Measurements from ENCODE around the gene MEPE. TPM values are rescaled to one million over a fixed set of nuclear protein-coding genes. Genes with fewer than 3 reads are reported as not detected.

Gene MEPE
- total RNA-seq, 1 experiment from 2014 or later: not detected

DNA sequence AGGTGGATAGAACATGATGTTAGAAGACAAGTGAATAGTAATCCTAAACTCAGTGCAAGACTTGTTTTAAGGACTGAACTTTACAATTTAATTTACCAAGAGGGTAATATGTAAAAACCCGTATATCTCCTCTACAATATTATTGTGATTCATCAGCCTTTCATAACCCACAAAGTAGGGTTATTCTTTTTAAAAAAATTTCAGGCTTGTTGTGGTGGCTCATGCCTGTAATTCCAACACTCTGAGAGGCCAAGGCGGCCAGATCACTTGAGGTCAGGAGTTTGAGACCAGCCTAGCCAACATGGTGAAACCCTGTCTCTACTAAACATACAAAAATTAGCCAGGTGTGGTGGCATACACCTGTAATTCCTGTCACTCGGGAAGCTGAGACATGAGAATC, 26.2 kb upstream of the MEPE start:
- H3K27ac ChIP-seq (ENCODE audit: low read length): no peak overlapping the region
- no peaks in the 10 kb centered on the region for H3K27me3 ChIP-seq (ENCODE audit: control insufficient read depth, insufficient read depth, low read length)
- in situ Hi-C loops (cut with HindIII; ENCODE audit: low pct_unique_long_range_greater_than_20kb, low sequenced_read_pairs): no loop called here
- DNase-seq (ENCODE audit: low read depth, low spot score) (no peak), ATAC-seq (no peak)
- CTCF ChIA-PET: no interaction called here
- intact Hi-C loops (cut with micrococcal nuclease; ENCODE audit: unreplicated experiment): no loop called here
- BruUV-seq (replicated peaks): no TSS peak
- no peak overlapping the region for H3K4me3 ChIP-seq (ENCODE audit: low read depth in 2 of 2, low read length in 2 of 2)
- TF ChIP-seq TCF7L2 (IDR thresholded peaks at IDR 0.05; ENCODE audit: low read depth, low read length): no peak
- TF ChIP-seq, protein P1, sequence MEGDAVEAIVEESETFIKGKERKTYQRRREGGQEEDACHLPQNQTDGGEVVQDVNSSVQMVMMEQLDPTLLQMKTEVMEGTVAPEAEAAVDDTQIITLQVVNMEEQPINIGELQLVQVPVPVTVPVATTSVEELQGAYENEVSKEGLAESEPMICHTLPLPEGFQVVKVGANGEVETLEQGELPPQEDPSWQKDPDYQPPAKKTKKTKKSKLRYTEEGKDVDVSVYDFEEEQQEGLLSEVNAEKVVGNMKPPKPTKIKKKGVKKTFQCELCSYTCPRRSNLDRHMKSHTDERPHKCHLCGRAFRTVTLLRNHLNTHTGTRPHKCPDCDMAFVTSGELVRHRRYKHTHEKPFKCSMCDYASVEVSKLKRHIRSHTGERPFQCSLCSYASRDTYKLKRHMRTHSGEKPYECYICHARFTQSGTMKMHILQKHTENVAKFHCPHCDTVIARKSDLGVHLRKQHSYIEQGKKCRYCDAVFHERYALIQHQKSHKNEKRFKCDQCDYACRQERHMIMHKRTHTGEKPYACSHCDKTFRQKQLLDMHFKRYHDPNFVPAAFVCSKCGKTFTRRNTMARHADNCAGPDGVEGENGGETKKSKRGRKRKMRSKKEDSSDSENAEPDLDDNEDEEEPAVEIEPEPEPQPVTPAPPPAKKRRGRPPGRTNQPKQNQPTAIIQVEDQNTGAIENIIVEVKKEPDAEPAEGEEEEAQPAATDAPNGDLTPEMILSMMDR (IDR thresholded peaks at IDR 0.05): no peak
- no peak for TF ChIP-seq POLR2AphosphoS5 (IDR thresholded peaks at IDR 0.05; ENCODE audit: low read depth, low read length)
- TF ChIP-seq, protein P2, sequence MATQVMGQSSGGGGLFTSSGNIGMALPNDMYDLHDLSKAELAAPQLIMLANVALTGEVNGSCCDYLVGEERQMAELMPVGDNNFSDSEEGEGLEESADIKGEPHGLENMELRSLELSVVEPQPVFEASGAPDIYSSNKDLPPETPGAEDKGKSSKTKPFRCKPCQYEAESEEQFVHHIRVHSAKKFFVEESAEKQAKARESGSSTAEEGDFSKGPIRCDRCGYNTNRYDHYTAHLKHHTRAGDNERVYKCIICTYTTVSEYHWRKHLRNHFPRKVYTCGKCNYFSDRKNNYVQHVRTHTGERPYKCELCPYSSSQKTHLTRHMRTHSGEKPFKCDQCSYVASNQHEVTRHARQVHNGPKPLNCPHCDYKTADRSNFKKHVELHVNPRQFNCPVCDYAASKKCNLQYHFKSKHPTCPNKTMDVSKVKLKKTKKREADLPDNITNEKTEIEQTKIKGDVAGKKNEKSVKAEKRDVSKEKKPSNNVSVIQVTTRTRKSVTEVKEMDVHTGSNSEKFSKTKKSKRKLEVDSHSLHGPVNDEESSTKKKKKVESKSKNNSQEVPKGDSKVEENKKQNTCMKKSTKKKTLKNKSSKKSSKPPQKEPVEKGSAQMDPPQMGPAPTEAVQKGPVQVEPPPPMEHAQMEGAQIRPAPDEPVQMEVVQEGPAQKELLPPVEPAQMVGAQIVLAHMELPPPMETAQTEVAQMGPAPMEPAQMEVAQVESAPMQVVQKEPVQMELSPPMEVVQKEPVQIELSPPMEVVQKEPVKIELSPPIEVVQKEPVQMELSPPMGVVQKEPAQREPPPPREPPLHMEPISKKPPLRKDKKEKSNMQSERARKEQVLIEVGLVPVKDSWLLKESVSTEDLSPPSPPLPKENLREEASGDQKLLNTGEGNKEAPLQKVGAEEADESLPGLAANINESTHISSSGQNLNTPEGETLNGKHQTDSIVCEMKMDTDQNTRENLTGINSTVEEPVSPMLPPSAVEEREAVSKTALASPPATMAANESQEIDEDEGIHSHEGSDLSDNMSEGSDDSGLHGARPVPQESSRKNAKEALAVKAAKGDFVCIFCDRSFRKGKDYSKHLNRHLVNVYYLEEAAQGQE (IDR thresholded peaks at IDR 0.05; ENCODE audit: insufficient read depth in 1 of 2, low read depth in 2 of 2, low read length in 1 of 2): no peak
- TF ChIP-seq SIN3A (IDR thresholded peaks at IDR 0.05; ENCODE audit: borderline replicate concordance, insufficient read depth, low read depth, low read length): no peak
- H3K9me3 ChIP-seq (ENCODE audit: control insufficient read depth, insufficient read depth, low read depth, low read length): no peaks in the 10 kb centered on the region
- POLR2A ChIA-PET: no interaction called here
- H3K4me1 ChIP-seq (ENCODE audit: control insufficient read depth, insufficient read depth, low read length): no peaks in the 10 kb centered on the region
- H3K36me3 ChIP-seq (ENCODE audit: control insufficient read depth, insufficient read depth, low read length): no peaks in the 10 kb centered on the region

DNA sequence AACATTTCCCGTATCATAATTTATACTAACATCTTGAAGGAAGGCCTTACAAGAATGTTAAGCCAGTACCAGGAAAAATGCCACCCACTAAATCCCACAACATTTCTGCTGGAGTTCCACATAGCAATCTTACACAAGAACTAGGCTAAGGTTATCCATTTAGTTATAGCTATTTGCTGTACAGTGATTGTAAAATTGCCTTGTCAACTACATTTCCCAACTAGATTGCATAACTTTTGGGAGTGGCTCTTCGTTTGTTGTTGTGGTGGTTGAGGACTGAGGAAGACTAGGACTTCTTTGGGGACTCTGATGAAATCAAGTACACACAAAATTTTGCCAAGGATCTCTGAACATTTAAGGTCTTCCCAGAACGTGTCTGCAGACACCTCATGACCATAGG, 25.4 kb upstream of the MEPE start:
- ATAC-seq (no peak), DNase-seq (ENCODE audit: low read depth, low spot score) (no peak)
- TF ChIP-seq POLR2AphosphoS5 (IDR thresholded peaks at IDR 0.05; ENCODE audit: low read depth, low read length): no peak
- TF ChIP-seq SIN3A (IDR thresholded peaks at IDR 0.05; ENCODE audit: borderline replicate concordance, insufficient read depth, low read depth, low read length): no peak
- TF ChIP-seq, protein P2 (IDR thresholded peaks at IDR 0.05; ENCODE audit: insufficient read depth in 1 of 2, low read depth in 2 of 2, low read length in 1 of 2): no peak
- TF ChIP-seq TCF7L2 (IDR thresholded peaks at IDR 0.05; ENCODE audit: low read depth, low read length): no peak
- TF ChIP-seq, protein P1 (IDR thresholded peaks at IDR 0.05): no peak
- POLR2A ChIA-PET: no interaction called here
- BruUV-seq (replicated peaks): no TSS peak
- CTCF ChIA-PET: no interaction called here
- no peaks in the 10 kb centered on the region; the same call in 1 of the 2 replicates for H3K27me3 ChIP-seq (ENCODE audit: control insufficient read depth, insufficient read depth, low read length)
- H3K27ac ChIP-seq (ENCODE audit: low read length): no peak overlapping the region
- intact Hi-C loops (cut with micrococcal nuclease; ENCODE audit: unreplicated experiment) (no loop called here), in situ Hi-C loops (cut with HindIII; ENCODE audit: low pct_unique_long_range_greater_than_20kb, low sequenced_read_pairs) (no loop called here)
- H3K4me3 ChIP-seq (ENCODE audit: low read depth in 2 of 2, low read length in 2 of 2): no peak overlapping the region
- H3K9me3 ChIP-seq (ENCODE audit: control insufficient read depth, insufficient read depth, low read depth, low read length): no peaks in the 10 kb centered on the region
- H3K4me1 ChIP-seq (ENCODE audit: control insufficient read depth, insufficient read depth, low read length): no peaks in the 10 kb centered on the region
- no peaks in the 10 kb centered on the region for H3K36me3 ChIP-seq (ENCODE audit: control insufficient read depth, insufficient read depth, low read length)

Data from Panc1 (cell line).